ENCODE data around the gene NDFIP2. TPM values are rescaled to one million over a fixed set of nuclear protein-coding genes. Genes with fewer than 3 reads are reported as not detected.
A peak's percentile ranks its signal among the peaks of the same experiment; 100 is the strongest.

NDFIP2 gene
- total RNA-seq, 1 donor from 2014 or later: 20.1 TPM

DNA sequence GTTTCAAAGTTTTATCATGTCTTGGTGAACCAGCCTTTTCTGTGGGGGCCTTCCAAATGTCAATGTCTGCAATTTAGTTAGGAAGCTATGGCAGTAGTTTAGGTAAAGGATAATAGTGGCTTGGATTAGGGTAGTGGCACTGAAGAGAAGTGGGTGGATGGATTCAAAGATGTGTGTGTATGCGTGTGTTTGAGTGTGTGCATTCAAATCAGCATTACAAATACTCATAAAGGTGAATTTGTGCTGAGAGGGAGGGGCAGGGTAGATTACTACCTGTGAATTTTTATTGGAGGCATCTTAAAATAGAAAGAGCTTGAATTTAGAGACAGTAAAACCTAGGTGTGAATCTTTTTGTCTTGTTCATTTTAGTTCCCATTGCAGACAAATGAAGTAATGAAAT is 16.9 kb downstream of the NDFIP2 start:
- no peak for DNase-seq

DNA sequence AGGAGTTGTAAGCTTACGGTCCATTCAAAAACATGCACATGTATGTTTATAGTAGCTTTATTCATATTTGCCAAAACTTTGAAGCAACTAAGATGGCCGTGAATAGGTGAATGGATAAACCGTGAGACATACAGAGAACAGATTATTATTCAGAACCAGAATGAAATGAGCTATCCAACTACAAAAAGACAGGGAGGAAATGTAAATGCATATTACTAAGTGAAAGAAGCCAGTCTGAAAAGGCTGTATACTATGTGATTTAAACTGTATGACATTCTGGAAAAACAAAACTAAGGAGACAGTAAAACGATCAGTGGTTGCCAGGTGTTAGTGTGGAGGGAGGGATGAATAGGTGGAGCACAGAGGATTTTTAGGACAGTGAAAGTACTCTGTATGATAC is 19.9 kb downstream of the NDFIP2 start:
- DNase-seq: no peak

DNA sequence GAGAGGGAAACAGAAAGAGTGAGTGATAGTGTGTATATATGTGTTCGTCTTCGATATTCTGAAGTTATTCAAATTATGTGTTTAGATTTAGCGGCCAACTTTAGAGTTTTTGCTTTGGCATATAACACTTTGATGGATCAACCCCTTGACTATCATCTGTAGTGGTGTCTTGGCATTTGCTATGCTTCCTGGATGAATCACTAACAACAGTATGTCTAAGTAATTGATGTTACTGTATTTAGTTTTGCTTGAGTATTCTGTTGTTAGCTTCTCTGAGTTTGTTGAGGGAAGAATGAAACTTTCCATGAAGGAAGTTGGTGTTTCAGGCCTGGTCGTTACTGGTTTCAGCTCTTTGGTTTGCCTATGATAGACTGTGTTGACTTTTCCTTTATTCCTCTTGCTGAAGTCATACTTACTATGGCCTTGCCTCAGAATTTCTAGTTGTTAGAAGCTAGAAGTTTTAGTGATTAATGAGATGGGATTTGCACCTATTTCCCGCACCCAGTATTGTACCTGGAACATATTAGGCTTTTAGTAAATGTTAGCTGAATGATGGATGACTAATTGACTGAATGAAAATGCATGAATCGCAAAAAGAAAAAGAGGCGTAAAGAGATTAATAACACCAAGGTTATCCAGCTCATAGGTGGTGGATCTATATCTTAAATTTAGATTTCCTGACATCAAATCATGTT is 20.7 kb downstream of the NDFIP2 start:
- DNase-seq: peak; percentile 18

DNA sequence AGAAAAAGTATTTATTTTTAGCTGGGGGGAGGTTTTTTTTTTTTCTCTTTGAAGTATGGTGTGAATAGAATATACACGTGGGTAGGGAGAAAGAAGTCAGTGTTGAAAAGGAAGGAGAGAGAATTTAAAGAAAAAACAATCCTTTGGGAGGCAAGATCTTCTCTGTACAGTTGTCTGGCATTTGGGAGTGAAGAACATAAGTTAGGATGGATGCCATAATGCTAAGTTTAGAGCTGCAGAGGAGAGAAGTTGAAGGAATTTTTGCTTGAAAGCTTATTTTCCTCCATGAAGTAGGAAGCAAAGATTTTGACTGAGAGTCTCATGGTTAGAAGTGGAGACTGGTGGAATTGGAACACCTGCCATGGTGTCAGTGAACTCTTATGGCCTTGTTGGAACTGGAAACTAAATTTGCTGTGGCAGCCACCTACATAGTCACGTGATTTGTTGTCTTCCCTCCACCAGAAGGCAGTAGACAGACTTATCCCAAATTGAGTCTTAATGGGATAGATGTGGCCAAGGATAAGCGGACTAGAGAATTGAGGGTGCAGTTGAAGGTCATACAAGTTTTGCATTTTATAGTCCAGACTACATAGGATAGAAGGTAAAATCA is 22.0 kb downstream of the NDFIP2 start:
- DNase-seq: no peak

DNA sequence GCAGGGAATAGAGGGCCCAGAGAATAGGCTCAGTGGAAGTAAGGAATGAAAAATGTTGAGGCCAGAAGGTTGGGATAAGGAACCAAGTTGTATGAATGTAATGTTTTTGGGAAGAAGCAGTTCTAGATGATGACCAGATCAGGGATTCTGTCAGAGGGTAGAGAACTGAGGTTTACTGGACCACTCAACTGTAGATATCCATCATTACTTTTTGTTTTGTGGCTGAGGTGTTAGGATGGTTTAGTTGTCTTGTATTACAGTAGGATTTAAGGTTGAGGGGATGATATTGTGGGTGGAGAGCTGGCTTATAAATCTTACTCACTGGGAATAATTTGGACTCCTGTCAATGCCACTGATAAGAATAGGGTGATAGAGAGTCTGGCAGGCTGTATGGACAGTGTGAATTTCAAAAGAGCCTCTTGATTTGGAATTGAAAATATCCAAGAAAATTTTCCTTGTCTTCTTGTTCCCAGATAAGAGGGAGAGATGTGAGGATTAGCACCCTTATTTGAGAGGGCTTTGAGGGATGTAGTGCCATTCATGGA is 22.6 kb downstream of the NDFIP2 start:
- DNase-seq: no peak

DNA sequence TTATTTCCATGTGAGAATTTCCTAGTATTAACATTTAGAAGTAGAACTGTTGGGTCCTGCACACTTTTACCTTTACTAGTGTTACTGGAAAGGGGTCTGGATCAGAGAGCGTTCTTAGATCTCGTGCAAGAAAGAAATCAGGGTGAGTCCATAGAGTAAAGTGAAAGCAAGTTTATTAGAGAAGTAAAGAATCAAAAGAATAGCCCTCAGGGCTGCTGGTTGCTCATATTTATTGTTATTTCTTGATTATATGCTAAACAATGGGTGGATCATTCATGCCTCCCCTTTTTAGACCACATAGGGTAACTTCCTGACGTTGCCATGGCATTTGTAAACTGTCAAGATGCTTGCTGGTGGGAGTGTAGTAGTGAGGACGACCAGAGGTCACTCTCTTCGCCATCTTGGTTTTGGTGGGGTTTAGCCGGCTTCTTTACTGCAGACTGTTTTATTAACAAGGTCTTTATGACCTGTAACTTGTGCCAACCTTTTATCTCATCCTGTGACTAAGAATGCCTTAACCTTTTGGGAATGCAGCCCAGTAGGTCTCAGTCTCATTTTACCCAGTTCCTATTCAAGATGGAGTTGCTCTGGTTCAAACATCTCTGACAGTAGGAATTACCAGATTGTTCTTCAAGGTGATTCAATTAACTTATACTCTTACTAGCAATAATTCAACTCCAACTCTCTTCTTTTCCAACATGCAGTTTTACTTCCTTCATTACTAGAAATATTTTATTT is 27.4 kb downstream of the NDFIP2 start:
- peak; percentile 13 for DNase-seq

DNA sequence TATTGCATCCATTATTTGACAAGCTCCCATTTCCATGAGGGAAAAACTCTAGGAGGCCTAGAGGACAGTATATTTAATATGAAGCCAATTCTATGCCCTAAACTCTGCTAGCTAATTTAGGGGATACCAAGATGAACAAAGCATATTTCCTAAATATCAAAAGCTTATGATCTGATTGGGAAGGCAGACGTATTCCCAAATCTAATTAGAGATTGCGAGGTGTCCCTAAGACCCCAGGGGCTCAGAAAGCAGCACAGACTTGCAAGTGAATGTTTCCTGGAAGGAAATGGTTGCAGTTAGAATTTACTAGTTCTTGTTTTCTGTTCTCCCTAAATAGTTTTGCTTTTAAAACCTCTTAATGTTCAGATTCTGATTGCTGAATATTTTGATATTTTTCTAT is 30.7 kb downstream of the NDFIP2 start:
- no peak for DNase-seq

DNA sequence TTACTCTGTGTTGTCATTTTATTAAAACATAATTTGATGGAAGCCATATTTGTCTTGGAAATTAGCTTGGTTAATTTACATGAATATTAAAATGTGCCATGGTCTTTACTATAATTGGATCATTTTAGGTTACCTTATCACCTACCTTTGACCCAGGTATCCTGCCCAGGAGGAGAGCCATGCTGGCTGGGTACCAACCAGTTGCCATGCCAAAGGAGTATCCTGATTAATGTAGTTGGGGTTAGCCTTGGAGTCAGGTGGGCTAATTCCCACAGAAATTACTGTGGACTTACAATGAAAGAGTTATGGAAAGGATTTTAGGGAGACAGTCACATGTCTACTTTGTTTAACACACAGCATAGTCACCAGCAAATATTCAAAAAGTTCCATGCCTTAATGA is 32.0 kb downstream of the NDFIP2 start:
- DNase-seq: no peak

DNA sequence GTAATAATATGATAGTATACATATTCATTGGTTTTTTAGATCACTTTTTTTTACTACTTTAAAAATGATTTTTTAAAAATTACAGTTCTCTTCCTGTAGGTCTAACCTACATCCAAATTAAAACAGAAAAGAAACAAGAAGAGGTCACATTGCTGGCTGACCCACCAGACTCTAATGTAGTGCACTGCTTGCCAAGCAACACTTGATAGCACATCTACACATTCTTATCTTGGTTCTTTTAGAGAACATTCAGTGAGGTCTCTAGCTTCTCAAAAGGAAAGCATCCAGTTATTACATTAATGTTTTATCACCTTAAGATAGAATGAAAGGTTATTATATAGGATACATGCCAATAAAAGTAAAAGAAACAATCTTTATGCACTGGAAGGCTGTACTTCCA is 35.6 kb downstream of the NDFIP2 start:
- DNase-seq: no peak

DNA sequence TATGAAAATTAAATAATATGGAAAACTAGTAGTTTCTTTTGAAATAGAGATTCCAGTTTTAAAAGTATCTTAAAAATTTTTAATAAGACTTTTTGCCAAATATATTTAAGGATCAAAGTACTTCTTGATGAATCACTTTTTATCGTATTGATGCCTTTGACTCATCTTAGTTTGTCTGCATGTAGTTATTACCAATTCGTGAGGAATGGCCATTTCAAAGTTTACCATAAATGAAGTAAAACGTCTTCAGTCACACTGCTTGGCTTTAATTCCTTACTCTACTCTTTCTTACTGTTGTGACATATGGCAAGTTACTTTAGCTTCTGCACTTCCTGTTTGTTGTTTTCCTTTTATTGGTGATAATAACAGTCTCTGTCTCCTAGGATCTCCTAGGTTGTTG is 38.3 kb downstream of the NDFIP2 start:
- no peak for DNase-seq

DNA sequence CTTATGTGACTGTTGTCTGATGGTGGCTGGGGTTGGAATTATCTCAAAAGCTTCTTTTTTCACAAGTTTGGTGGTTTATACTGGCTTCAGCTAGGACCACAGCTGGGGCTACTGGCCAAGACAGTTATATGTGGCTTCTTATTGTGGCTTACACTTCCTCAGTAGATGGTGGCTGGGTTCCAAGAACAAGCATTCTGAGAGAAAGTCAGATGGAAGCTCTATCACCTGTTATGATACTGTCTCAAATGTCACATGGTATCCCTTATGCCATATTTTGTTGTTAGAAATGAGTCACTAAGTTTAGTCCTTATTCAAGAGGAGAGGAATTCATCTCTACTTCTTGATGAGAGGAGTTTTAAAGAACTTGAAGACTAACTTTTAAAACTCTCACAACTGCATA is 41.6 kb downstream of the NDFIP2 start:
- peak; percentile 53 for DNase-seq

DNA sequence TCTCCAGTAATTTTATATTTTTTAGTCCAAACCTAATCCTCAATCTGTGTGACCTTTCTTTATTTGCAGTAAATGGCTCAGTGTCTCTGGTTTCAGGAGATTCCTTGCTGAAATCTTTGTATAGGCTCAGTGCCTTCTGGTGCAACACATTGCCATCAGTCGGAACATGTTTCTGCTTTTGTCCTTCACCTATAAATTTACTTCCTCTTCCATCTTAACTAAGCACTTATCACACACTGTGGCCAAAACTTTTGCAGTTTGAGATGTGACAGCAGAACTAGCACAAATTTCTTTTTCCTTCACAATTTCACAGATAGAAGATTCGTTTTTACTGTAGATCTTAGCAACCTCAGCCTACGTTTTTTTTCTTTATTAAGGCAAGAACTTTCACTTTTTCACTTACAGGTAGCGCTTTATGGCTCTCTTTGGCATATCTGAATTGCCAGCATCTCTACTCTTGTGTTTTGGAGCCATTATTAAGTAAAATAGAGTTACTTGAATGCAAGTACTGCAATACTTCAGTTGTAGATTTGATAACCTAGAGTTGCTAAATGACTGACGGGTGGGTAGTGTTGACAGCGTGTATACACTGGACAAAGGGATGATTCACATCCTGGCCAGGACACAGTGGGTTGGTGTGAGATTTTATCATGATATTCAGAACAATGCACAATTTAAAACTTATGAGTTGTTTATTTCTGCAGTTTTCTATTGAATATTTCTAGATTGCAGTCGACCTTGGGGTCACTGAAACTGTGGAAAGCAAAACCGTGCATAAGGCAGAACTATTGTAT is 44.3 kb downstream of the NDFIP2 start:
- DNase-seq: peak; percentile 93

DNA sequence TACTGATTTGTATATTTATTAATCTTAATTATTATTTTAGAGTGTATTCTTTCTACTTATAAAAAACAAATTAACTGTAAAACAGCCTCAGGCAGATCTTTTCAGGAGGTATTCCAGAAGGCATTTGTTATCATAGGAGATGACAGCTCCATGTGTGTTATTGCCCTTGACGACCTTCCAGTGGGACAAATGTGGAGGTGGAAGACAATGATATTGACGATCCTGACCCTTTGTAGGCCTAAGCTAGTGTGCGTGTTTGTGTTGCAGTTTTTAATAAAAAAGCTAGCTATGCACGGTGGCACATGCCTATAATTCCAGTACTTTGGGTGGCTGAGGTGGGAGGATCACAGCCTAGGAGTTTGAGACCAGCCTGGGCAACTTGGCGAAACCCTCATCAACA is 46.7 kb downstream of the NDFIP2 start:
- DNase-seq: no peak

DNA sequence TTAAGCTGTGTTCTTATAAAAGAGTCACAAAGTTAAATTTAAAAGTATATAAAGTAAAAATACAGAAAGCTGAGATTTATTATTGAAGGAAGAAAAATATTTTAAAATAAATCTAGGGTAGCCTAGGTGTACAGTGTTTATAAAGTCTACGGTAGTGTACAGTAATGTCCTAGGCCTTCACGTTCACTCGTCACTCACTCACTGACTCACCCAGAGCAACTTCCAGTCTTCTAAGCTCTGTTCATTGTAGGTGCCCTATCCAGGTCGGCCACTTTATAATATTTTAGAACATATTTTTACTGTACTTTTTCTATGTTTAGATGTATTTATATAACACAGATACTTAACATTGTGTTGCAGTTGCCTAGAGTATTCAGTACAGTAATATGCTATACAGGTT is 47.4 kb downstream of the NDFIP2 start:
- DNase-seq: no peak

DNA sequence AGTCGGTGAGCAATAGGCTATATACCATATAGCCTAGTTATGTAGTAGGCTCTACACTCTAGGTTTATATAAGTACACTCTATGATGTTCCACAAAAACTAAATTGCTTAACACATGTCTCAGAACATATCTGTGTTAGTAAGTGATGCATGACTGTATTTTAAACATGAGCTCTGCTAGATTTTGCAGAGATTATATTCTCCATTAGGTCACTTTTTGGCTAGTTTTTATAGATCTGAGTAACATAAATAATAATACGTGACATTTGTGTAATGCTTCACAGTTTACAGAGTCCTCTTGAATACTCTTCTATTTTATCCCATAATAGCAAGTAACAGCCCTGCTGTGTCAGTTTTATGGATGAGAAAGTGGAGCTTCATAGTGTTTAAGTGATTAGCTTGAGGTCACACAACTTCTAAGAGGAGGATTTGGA is 47.8 kb downstream of the NDFIP2 start:
- no peak for DNase-seq

DNA sequence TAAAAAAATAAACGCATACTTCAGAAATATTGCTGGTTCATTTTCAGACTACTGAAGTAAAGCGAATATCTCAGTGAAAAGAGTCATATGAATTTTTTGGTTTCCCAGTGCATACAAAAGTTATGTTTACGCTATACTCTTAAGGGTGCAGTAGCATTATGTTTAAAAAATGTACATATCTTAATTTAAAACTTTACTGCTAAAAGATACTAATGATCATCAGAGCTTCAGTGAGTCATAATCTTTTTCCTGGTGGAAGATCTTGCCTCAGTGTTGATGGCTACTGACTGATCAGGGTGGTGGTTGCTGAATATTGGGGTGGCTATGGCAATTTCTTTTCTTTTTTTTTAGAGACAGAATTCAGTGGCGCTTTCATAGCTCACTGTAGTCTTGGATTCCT is 48.9 kb downstream of the NDFIP2 start:
- no peak for DNase-seq

DNA sequence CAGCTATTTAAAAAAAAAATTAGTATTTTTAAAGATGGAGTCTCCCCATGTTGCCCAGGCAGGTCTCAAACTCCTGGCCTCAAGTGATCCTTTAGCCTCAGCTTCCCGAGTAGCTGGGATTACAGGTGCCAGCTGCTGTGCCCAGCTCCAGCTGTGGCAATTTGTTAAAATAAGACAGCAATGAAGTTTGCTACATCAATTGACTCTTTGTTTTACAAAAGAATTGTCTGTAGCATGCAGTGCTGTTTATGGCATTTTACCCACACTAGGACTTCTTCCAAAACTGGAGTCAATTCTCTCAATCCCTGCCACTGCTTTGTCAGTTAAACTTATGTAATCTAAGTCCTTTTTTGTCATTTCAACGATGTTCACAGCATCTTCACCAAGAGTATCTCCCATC is 49.3 kb downstream of the NDFIP2 start:
- no peak for DNase-seq

DNA sequence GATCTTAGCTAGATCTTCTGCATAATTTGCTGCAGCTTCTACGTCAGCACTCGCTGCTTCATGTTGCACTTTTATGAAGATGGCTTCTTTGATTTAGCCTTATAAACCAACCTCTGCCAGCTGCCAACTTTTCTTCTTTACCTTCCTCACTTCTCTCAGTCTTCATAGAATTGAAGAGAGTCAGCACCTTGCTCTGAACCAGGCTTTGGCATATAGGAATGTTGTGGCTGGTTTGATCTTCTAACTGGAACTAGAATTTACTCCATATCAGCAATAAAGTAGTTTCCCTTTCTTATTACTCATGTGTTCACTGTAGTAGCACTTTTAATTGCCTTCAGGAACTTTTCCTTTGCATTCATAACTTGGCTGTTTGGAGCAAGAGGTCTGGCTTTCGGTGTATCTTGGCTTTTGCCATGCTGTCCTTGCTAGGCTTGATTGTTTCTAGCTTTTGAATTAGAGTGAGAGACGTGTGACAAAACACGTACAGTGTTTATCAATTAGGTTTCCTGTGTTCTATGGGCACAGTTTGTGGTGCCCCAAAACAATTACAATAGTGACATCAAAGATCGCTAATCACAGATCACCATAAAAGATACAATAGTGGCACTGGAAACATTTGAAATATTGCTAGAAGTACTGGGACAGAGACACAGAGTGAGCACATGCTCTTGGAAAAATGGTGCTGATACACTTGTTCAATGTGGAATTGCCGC is 50.7 kb downstream of the NDFIP2 start:
- no peak for DNase-seq

DNA sequence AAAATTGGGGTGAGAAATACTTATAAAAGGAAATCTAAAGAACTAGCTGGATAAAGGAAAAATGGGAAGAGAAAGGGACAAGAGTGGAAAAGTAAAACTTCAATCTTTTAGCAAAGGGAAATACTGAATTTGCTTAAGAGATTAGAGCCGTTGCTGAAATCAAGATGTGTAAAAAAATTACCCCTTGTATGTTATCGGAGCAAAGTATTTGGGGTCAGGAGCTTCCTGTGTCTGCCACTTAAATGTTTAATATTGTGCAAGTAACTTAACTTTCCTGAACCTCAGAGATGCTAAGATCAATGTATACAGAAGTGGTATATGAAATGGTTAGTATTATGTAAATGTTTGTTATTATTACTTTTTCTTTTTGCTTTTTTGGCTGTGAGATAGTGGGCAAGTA is 51.6 kb downstream of the NDFIP2 start:
- no peak for DNase-seq

DNA sequence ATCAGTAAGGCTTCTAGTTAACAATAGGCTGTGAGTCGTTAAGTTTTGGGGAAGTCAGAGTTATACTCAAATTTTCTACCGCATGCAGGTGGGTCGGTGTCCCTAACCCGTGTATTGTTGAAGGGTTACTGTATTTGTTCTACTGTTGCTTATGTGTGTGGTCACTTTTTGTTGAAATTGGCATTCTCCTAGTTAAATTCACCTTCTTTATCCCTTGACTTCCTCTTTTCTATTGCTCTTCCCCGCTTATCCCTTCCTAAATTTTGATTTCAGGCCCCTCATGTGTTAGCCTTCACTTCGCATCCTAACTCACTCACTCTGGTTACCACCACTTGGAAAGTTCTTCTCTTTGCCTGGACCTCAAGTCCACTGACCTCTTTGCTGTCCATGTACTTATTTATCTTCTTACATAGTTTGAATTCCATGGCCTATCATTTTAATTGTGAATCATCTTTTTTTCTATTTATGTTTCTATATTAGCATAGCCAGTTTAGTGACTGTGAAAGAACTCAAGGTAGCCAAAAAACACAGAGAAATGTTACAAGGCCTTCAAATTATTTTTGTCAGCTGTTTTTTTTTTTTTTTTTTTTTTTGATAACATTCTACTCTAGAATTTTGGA is 52.9 kb downstream of the NDFIP2 start:
- DNase-seq: no peak

DNA sequence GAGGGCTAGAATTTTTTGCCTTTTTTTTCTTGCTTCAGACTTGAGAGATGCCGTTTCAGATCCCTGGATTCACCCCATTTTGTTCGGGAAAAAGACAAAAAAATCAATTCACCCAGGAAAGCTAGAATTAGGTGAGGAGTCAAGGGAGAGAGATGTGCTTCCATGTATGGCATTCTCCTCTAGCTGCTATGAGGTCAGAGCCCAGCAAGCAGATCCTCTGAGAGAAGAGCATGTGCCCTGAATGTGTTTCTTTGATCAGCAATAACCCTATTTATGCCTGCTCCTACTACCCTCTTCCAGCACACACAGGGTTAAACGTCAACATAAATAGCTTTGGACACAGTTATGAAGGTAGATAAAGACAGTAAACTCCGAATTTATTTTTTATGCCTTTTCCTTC is 53.6 kb downstream of the NDFIP2 start:
- DNase-seq: no peak

DNA sequence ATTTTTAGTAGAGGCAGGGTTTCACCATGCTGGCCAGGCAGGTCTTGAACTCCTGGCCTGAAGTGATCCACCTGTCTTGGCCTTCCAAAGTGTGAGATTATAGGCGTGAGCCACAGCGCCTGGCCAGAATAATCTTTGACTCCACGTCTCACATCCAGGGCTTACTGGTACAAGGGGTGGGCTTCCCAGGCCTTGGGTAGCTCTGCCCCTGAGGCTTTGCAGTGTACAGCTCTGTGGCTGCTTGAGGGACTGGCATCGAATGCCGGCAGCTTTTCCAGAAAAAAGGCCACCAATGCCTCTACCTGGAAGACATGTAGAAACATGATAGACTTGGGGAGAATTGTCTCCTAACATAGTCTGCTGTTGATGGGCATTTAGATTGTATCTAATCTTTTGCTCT is 57.8 kb downstream of the NDFIP2 start:
- DNase-seq: no peak
